Fibroblast of lung (primary cell): ENCODE results near the gene UQCR11.

Experiments
- EZH2 ChIP-seq: IDR thresholded peaks from 2 replicates; pipeline ENCODE4 v1.5.1; 2012; ENCODE audit warnings: low read length, control low read depth, mild to moderate bottlenecking; ENCODE audit errors: missing control alignments
- TF ChIP-seq, protein P1 (sequence below), 2 donors: IDR thresholded peaks in 1 of 2; conservative IDR thresholded peaks in 1 of 2; 1 replicate in 1 of 2; 2 replicates in 1 of 2; pipeline ENCODE4 v1.5.1; 2011 to 2012; ENCODE audit warnings: low read length in 2 of 2, control low read depth in 1 of 2, inconsistent platforms in 1 of 2, low read depth in 1 of 2, mild to moderate bottlenecking in 1 of 2

DNA sequence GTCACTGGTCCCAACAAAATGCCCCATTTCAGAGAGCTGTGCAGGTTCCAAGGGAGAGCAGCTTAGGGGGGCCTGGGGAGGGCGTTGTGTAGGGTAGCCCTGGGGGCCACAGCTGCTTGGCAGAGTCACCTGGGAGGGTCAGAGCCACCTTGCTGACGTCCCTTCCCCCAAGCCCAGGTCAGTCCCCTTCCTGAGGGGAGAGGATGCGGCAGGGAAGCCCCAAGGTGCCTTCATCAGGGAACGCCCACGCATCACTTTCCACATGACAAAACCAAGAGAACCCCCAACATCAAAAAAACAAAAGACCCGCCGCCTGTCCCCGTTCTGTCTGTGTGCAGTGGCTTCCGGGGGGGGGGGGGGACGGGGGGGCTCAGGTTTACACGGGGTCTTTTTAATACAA is 5.3 kb upstream of the UQCR11 start:
- TF ChIP-seq, protein P1, sequence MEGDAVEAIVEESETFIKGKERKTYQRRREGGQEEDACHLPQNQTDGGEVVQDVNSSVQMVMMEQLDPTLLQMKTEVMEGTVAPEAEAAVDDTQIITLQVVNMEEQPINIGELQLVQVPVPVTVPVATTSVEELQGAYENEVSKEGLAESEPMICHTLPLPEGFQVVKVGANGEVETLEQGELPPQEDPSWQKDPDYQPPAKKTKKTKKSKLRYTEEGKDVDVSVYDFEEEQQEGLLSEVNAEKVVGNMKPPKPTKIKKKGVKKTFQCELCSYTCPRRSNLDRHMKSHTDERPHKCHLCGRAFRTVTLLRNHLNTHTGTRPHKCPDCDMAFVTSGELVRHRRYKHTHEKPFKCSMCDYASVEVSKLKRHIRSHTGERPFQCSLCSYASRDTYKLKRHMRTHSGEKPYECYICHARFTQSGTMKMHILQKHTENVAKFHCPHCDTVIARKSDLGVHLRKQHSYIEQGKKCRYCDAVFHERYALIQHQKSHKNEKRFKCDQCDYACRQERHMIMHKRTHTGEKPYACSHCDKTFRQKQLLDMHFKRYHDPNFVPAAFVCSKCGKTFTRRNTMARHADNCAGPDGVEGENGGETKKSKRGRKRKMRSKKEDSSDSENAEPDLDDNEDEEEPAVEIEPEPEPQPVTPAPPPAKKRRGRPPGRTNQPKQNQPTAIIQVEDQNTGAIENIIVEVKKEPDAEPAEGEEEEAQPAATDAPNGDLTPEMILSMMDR (conservative IDR thresholded peaks at IDR 0.05 in 1 of 2, IDR thresholded peaks at IDR 0.05 in 1 of 2; ENCODE audit: low read depth in 1 of 2, low read length in 2 of 2) = no peak
- TF ChIP-seq EZH2 = no peak
